ENCODE results near the gene EN1.

EN1 gene

DNA sequence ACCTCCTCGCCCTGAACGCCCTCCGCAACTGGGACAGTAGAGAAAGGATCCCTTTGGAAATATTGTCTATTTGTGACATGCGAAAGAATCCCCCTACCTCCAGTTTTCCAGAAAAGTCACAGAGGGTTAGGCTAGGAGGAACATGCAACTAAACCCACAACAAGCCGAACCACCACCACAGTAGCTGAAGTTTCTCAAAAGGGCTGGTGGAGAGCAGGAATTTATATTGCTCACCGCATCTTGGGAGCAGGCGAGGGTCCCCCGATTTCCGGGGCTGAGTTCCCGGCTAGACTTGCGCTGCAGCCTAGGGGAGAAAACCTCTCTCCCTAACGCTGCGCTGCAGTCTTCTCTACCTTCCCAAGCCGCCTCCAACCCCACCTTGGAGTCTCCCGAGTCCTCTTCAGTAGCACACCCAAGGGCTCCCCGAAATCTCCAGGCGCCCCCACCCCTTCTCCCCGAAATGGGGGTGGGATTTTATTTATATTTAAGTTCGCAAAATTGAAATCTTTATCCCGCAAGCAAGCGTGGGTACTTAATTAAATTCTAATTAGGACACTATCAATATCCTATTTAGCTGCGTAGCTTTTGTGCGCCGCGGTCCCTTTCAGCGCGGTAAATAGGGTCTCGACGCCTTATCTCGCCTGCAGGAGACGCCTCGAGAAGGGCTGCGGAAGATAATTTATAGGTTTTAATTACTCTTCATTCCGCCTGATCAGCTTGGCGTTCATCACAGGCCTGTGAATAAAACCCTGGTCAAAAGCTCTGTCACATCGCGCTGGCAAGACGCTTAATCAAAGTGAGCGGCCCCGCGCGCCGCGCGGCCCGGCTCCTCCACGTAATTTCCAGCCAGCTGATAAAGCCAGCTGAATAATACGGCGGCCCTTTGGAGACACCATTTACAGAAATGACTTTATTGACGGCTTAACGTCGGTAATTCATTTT, 2.0 kb upstream of the EN1 start:
- no peaks in the 10 kb centered on the region for H3K9me3 ChIP-seq (ENCODE audit: insufficient read depth, low read depth, low read length)
- no peak for TF ChIP-seq EZH2phosphoT487 (IDR thresholded peaks at IDR 0.05; ENCODE audit: borderline replicate concordance)
- TF ChIP-seq, protein P1, sequence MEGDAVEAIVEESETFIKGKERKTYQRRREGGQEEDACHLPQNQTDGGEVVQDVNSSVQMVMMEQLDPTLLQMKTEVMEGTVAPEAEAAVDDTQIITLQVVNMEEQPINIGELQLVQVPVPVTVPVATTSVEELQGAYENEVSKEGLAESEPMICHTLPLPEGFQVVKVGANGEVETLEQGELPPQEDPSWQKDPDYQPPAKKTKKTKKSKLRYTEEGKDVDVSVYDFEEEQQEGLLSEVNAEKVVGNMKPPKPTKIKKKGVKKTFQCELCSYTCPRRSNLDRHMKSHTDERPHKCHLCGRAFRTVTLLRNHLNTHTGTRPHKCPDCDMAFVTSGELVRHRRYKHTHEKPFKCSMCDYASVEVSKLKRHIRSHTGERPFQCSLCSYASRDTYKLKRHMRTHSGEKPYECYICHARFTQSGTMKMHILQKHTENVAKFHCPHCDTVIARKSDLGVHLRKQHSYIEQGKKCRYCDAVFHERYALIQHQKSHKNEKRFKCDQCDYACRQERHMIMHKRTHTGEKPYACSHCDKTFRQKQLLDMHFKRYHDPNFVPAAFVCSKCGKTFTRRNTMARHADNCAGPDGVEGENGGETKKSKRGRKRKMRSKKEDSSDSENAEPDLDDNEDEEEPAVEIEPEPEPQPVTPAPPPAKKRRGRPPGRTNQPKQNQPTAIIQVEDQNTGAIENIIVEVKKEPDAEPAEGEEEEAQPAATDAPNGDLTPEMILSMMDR (conservative IDR thresholded peaks at IDR 0.05; ENCODE audit: low read length) = no peak
- no peak overlapping the region for H2AFZ ChIP-seq (ENCODE audit: low read length)
- no peak overlapping the region for H3K4me3 ChIP-seq (ENCODE audit: low read length, poor library complexity, severe bottlenecking)
- H3K9me2 ChIP-seq (replicated peaks; ENCODE audit: low read depth, low read length) = no peaks in the 10 kb centered on the region
- H3K4me1 ChIP-seq (ENCODE audit: insufficient read depth, low read length, poor library complexity, severe bottlenecking) = no peaks in the 10 kb centered on the region
- no peaks in the 10 kb centered on the region for H3F3A ChIP-seq (ENCODE audit: low read depth)
- no peaks in the 10 kb centered on the region for H3K79me2 ChIP-seq (ENCODE audit: insufficient read depth, low read length)
- no peaks in the 10 kb centered on the region for H4K20me1 ChIP-seq (ENCODE audit: insufficient read depth, low read length, poor library complexity, severe bottlenecking)
- H3K9ac ChIP-seq (ENCODE audit: low read depth, low read length, poor library complexity, severe bottlenecking) = no peak overlapping the region
- H3K27me3 ChIP-seq (ENCODE audit: insufficient read depth, low read length, poor library complexity, severe bottlenecking) = no peaks in the 10 kb centered on the region
- no peaks in the 10 kb centered on the region for H3K36me3 ChIP-seq (ENCODE audit: insufficient read depth, low read length)
- H3K4me2 ChIP-seq (ENCODE audit: low read depth, low read length, poor library complexity, severe bottlenecking) = no peak overlapping the region

DNA sequence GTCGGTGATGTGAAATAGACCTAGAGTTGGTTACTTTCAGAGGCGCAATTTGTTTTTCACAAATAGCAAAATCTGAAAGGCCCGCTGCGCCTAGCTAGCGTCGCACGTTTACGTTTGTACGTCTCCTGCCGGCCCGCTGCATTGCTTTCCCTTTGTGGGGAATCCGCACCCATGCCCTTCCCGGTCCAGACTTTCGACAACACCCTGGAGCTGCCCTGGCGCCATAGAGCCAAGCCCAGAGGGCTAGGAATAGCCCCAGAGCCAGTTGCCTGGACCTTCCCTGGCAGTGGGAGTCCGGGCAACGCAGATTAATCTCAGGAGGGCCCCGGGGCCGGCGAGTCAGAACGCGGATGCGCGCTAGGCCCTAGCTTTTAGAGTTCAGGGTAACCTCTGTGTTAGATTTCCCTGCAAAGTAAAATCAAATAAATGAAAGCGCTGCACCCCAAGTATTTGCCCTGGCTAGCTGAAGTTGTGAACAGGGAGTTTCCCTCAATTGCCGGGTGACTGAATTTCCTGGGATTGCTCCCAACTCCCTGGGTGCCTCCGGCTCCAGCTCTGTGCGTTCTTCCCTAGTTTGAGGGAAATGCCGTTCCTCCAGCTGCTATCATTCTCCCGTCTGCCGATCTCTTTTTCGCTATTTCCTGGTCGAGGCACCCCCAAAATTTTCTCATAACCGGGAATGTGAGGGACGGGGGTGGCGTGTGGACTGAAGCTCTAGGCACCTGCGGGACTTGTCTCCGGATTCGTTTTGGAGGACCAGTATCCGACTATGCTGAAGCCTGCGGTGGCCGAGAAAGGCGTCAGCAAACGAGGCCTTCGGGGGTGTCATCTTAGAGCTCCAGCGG, 1.2 kb upstream of the EN1 start:
- no peak overlapping the region for H2AFZ ChIP-seq (ENCODE audit: low read length)
- H4K20me1 ChIP-seq (ENCODE audit: insufficient read depth, low read length, poor library complexity, severe bottlenecking) = no peaks in the 10 kb centered on the region
- no peaks in the 10 kb centered on the region for H3K4me1 ChIP-seq (ENCODE audit: insufficient read depth, low read length, poor library complexity, severe bottlenecking)
- no peaks in the 10 kb centered on the region for H3K27me3 ChIP-seq (ENCODE audit: insufficient read depth, low read length, poor library complexity, severe bottlenecking)
- no peaks in the 10 kb centered on the region for H3K9me2 ChIP-seq (replicated peaks; ENCODE audit: low read depth, low read length)
- H3K9ac ChIP-seq (ENCODE audit: low read depth, low read length, poor library complexity, severe bottlenecking) = no peak overlapping the region
- H3K36me3 ChIP-seq (ENCODE audit: insufficient read depth, low read length) = no peaks in the 10 kb centered on the region
- no peaks in the 10 kb centered on the region for H3F3A ChIP-seq (ENCODE audit: low read depth)
- H3K9me3 ChIP-seq (ENCODE audit: insufficient read depth, low read depth, low read length) = no peaks in the 10 kb centered on the region
- H3K4me2 ChIP-seq (ENCODE audit: low read depth, low read length, poor library complexity, severe bottlenecking) = no peak overlapping the region
- TF ChIP-seq, protein P1 (conservative IDR thresholded peaks at IDR 0.05; ENCODE audit: low read length) = no peak
- no peak for TF ChIP-seq EZH2phosphoT487 (IDR thresholded peaks at IDR 0.05; ENCODE audit: borderline replicate concordance)
- H3K4me3 ChIP-seq (ENCODE audit: low read length, poor library complexity, severe bottlenecking) = no peak overlapping the region
- H3K79me2 ChIP-seq (ENCODE audit: insufficient read depth, low read length) = no peaks in the 10 kb centered on the region

DNA sequence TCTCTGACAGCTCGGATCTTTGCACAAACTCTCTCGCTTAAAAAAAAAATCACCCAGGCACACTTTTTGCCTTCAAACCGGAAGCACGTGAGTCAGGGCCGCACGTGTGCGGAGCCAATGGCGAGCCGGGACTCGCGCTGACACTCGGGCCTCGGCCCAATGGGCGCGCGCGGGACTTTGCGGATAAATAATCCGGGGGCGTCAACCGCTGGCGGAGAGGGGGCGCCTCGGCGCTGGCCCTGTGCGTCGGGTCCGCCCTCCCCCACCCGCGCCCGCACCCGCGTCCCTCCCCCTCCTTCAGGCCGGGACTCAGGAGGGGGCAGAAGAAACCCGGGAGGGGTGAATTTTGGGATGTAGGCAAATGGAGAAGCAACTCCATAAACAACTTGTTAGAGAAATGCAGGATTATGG, 319 bp upstream of the EN1 start:
- Histone ChIP-seq H3K9me2 (replicated peaks; ENCODE audit: low read depth, low read length) (no peaks in the 10 kb centered on the region), H3K4me1 (ENCODE audit: insufficient read depth, low read length, poor library complexity, severe bottlenecking) (no peaks in the 10 kb centered on the region), H2AFZ (ENCODE audit: low read length) (no peak overlapping the region), H3K4me2 (ENCODE audit: low read depth, low read length, poor library complexity, severe bottlenecking) (no peak overlapping the region), H4K20me1 (ENCODE audit: insufficient read depth, low read length, poor library complexity, severe bottlenecking) (no peaks in the 10 kb centered on the region), H3K27me3 (ENCODE audit: insufficient read depth, low read length, poor library complexity, severe bottlenecking) (no peaks in the 10 kb centered on the region), H3K9ac (ENCODE audit: low read depth, low read length, poor library complexity, severe bottlenecking) (no peak overlapping the region), H3K4me3 (ENCODE audit: low read length, poor library complexity, severe bottlenecking) (no peak overlapping the region), H3F3A (ENCODE audit: low read depth) (no peaks in the 10 kb centered on the region), H3K79me2 (ENCODE audit: insufficient read depth, low read length) (no peaks in the 10 kb centered on the region), H3K36me3 (ENCODE audit: insufficient read depth, low read length) (no peaks in the 10 kb centered on the region), H3K9me3 (ENCODE audit: insufficient read depth, low read depth, low read length) (no peaks in the 10 kb centered on the region)
- TF ChIP-seq, protein P1 (conservative IDR thresholded peaks at IDR 0.05; ENCODE audit: low read length) = no peak
- no peak for TF ChIP-seq EZH2phosphoT487 (IDR thresholded peaks at IDR 0.05; ENCODE audit: borderline replicate concordance)

Data from Loucy (cell line).